Tibial nerve (tissue), 4 donors: ENCODE measurements around the gene FNDC3B. TPM values are rescaled to one million over a fixed set of nuclear protein-coding genes. Genes with fewer than 3 reads are reported as not detected.
A peak's percentile ranks its signal among the peaks of the same experiment; 100 is the strongest.

Experiments
- DNase-seq, 2 donors: peaks; one replicate each; pipeline ENCODE4 v3.0.0-alpha.2; 2019; ENCODE audit warnings: low spot score in 2 of 2
- H3K27ac ChIP-seq, 4 donors: fragments of 200-600 bp; sonication (generic) in 3 of 4; one replicate each; pipeline ENCODE4 v1.5.1; 2017 to 2019; ENCODE audit warnings: mild to moderate bottlenecking in 1 of 4
- H3K27me3 ChIP-seq, 2 donors: fragments of 200-600 bp; sonication (generic) in 1 of 2; one replicate each; pipeline versions ENCODE4 v1.5.1 to v1.6.0; 2017 to 2019
- H3K36me3 ChIP-seq, 3 donors: fragments of 200-600 bp; sonication (generic); one replicate each; pipeline ENCODE4 v1.5.1; 2018 to 2019
- H3K4me1 ChIP-seq, 4 donors: fragments of 200-600 bp; sonication (generic) in 3 of 4; one replicate each; pipeline ENCODE4 v1.5.1; 2017 to 2019
- H3K4me3 ChIP-seq, 4 donors: fragments of 200-600 bp; sonication (generic) in 3 of 4; one replicate each; pipeline ENCODE4 v1.5.1; 2017 to 2019; ENCODE audit warnings: mild to moderate bottlenecking in 1 of 4, moderate library complexity in 1 of 4
- H3K9me3 ChIP-seq, 4 donors: fragments of 200-600 bp; sonication (generic) in 3 of 4; one replicate each; pipeline ENCODE4 v1.5.1; 2017 to 2019
- CTCF ChIP-seq, 5 experiments: fragments of 200-600 bp in 3 of 5; fragments of 450-650 bp in 2 of 5; sonication (generic) in 3 of 5; IDR thresholded peaks; one replicate each; pipeline ENCODE4 v1.5.1; 2016 to 2019; ENCODE audit warnings: antibody characterized with exemption in 5 of 5, mild to moderate bottlenecking in 3 of 5, moderate library complexity in 2 of 5
- EP300 ChIP-seq, 2 donors: sonication (generic); formaldehyde crosslinking; IDR thresholded peaks; one replicate each; pipeline ENCODE4 v1.6.1; 2017; ENCODE audit warnings: antibody characterized with exemption in 2 of 2, mild to moderate bottlenecking in 1 of 2
- POLR2A ChIP-seq, 2 donors: fragments of 450-650 bp; IDR thresholded peaks; one replicate each; pipeline ENCODE4 v1.6.1; 2017; ENCODE audit warnings: antibody characterized with exemption in 2 of 2, mild to moderate bottlenecking in 2 of 2, moderate library complexity in 2 of 2
- WGBS, 2 donors: methylation state at CpG; one replicate each; pipeline ENCODE4 v1.1.5; 2018; 5-methylcytosine and 5-hydroxymethylcytosine counted together
- total RNA-seq, 4 donors: library from RNA; depleted of rRNA; stranded (reverse); fragments of >200 nt; gene quantifications; one replicate each; pipeline ENCODE4 v1.1.0, GENCODE V29; 2016

Gene FNDC3B
- total RNA-seq, 4 donors from 2014 or later = 87.5 to 106 (median 95.7) TPM

- Histone ChIP-seq H3K4me1 (peaks cover 0 to 10% (median 0%) of the 10 kb centered on the region in 4 donors), H3K4me3 (no peak overlapping the region), H3K27ac (no peak overlapping the region), H3K36me3 (peaks cover 0 to 83% (median 3%) of the 10 kb centered on the region in 3 donors), H3K27me3 (no peaks in the 10 kb centered on the region), H3K9me3 (no peaks in the 10 kb centered on the region)
- WGBS, 2 donors = 84 to 93% methylated on average over 4 of the region's 4 CpGs
- no peak for DNase-seq
- TF ChIP-seq CTCF (IDR thresholded peaks at IDR 0.05) (no peak), POLR2A (IDR thresholded peaks at IDR 0.05) (no peak), EP300 (IDR thresholded peaks at IDR 0.05) (no peak)
Observed at GRCh38 chr3:172330413-172330812, 291.0 kb downstream of the FNDC3B start.

- peak; percentile 51 to 85 for DNase-seq
- H3K4me1 ChIP-seq = peaks cover 0 to 10% (median 0%) of the 10 kb centered on the region in 4 donors
- no peaks in the 10 kb centered on the region for H3K27me3 ChIP-seq
- peak in 1 of 2 donors; percentile 67 for TF ChIP-seq EP300 (IDR thresholded peaks at IDR 0.05)
- no peak for TF ChIP-seq POLR2A (IDR thresholded peaks at IDR 0.05)
- peak; percentile 77 to 93 (median 87) for TF ChIP-seq CTCF (IDR thresholded peaks at IDR 0.05)
- peaks cover 0 to 81% (median 3%) of the 10 kb centered on the region in 3 donors for H3K36me3 ChIP-seq
- WGBS, 2 donors = 40 to 48% methylated on average over 2 of the region's 2 CpGs
- H3K9me3 ChIP-seq = no peaks in the 10 kb centered on the region
- H3K27ac ChIP-seq = peak overlapping the region in 2 of 4 donors; percentile 63 to 71
- H3K4me3 ChIP-seq = no peak overlapping the region
Observed at GRCh38 chr3:172332256-172333041, 293.1 kb downstream of the FNDC3B start.

- Histone ChIP-seq H3K4me1 (peaks cover 0 to 10% (median 0%) of the 10 kb centered on the region in 4 donors), H3K9me3 (no peaks in the 10 kb centered on the region), H3K27me3 (no peaks in the 10 kb centered on the region), H3K4me3 (no peak overlapping the region), H3K36me3 (peaks cover 0 to 83% (median 3%) of the 10 kb centered on the region in 3 donors), H3K27ac (peak overlapping the region in 1 of 4 donors; percentile 34)
- no peak for TF ChIP-seq EP300 (IDR thresholded peaks at IDR 0.05)
- TF ChIP-seq POLR2A (IDR thresholded peaks at IDR 0.05) = no peak
- TF ChIP-seq CTCF (IDR thresholded peaks at IDR 0.05) = no peak
- no peak for DNase-seq
Observed at GRCh38 chr3:172333042-172333377, 293.6 kb downstream of the FNDC3B start.

GRCh38 chr3:172333692-172334457 is 294.5 kb downstream of the FNDC3B start:
- H3K9me3 ChIP-seq = no peaks in the 10 kb centered on the region
- H3K4me1 ChIP-seq = peaks cover 0 to 15% (median 0%) of the 10 kb centered on the region in 4 donors
- DNase-seq = no peak
- H3K36me3 ChIP-seq = peaks cover 0 to 82% (median 3%) of the 10 kb centered on the region in 3 donors
- TF ChIP-seq POLR2A (IDR thresholded peaks at IDR 0.05) (no peak), CTCF (IDR thresholded peaks at IDR 0.05) (no peak), EP300 (IDR thresholded peaks at IDR 0.05) (no peak)
- H3K27me3 ChIP-seq = no peaks in the 10 kb centered on the region
- WGBS, 2 donors = 92 to 93% methylated on average over 7 of the region's 7 CpGs
- H3K27ac ChIP-seq = no peak overlapping the region
- no peak overlapping the region for H3K4me3 ChIP-seq
